A549 (cell line): ENCODE measurements around the gene KRTAP10-2. TPM values are rescaled to one million over a fixed set of nuclear protein-coding genes. Genes with fewer than 3 reads are reported as not detected.

Experiments used
- ATAC-seq, 2 experiments: fragments of 200-7000 bp in 1 of 2; fragments of >200 bp in 1 of 2; cut with Nextera tagmentation in 1 of 2; cut with Tn5 transposase in 1 of 2; 3 replicates each; pipeline versions ENCODE4 v1.8.0 to v1.9.1; 2018 to 2020; ENCODE audit warnings: mild to moderate bottlenecking in 1 of 2, moderate library complexity in 1 of 2
- CTCF ChIA-PET: fragments of 300-600 bp; sonication (Branson Sonifier 250); formaldehyde crosslinking; extraction: SDS; loops from one replicate; lab custom pipeline; 2021; ENCODE audit warnings: antibody characterized with exemption, inconsistent platforms; lab: Yijun Ruan, JAX
- POLR2A ChIA-PET: fragments of 350-600 bp; formaldehyde crosslinking; extraction: SDS; loops from one replicate; lab custom pipeline; 2021; ENCODE audit warnings: antibody characterized with exemption, inconsistent platforms; lab: Yijun Ruan, JAX
- DNase-seq, 2 experiments: peaks; one replicate each; pipeline versions ENCODE4 v3.0.0 to v3.0.0-alpha.2; 2011 to 2016; ENCODE audit warnings: low read depth in 1 of 2, low spot score in 1 of 2
- FAIRE-seq: peaks from 2 replicates; lab custom pipeline; 2011; peaks lifted over from hg19 to GRCh38; lab: Jason Lieb, UNC
- H3K27ac ChIP-seq, 2 experiments: fragments of >200 bp; sonication (Bioruptor Twin); formaldehyde crosslinking; 3 replicates each; pipeline ENCODE4 v1.5.1; 2016 to 2017
- H3K4me1 ChIP-seq: fragments of >200 bp; sonication (Bioruptor Twin); formaldehyde crosslinking; 3 replicates; pipeline ENCODE4 v1.6.1; 2016
- H3K4me2 ChIP-seq: fragments of >200 bp; sonication (Bioruptor Twin); formaldehyde crosslinking; 3 replicates; pipeline ENCODE4 v1.6.1; 2016
- H3K4me3 ChIP-seq: fragments of >200 bp; sonication (Bioruptor Twin); formaldehyde crosslinking; 3 replicates; pipeline ENCODE4 v1.5.1; 2016
- H3K9me3 ChIP-seq: fragments of >200 bp; sonication (Bioruptor Twin); formaldehyde crosslinking; 3 replicates; pipeline ENCODE4 v1.6.1; 2016
- CBX8 ChIP-seq: fragments of 200-600 bp; sonication (generic); IDR thresholded peaks from 2 replicates; pipeline ENCODE4 v1.6.1; 2016
- CEBPB ChIP-seq, 2 experiments: fragments of >200 bp in 1 of 2; sonication (Bioruptor Twin) in 1 of 2; formaldehyde crosslinking in 1 of 2; IDR thresholded peaks; 2 replicates each; pipeline ENCODE4 v1.6.1; 2012 to 2016
- CHD2 ChIP-seq: fragments of 150-350 bp; IDR thresholded peaks from 2 replicates; pipeline ENCODE4 v1.6.1; 2014; ENCODE audit warnings: low read length; ENCODE audit not compliant: partially characterized antibody
- EHF ChIP-seq: fragments of 250-450 bp; sonication (Bioruptor Pico); IDR thresholded peaks from 2 replicates; pipeline ENCODE4 v1.5.0; 2020; ENCODE audit warnings: mild to moderate bottlenecking
- FOSL2 ChIP-seq, 2 experiments: fragments of 450-650 bp in 1 of 2; fragments of >200 bp in 1 of 2; sonication (Bioruptor Twin) in 1 of 2; formaldehyde crosslinking; IDR thresholded peaks; 2 replicates each; pipeline versions ENCODE4 v1.5.0 to v1.6.1; 2016 to 2020; ENCODE audit warnings: mild to moderate bottlenecking in 1 of 2, moderate library complexity in 1 of 2
- GATA3 ChIP-seq: IDR thresholded peaks from 2 replicates; pipeline ENCODE4 v1.6.1; 2012; ENCODE audit warnings: borderline replicate concordance
- HOXA7 ChIP-seq: fragments of 250-450 bp; sonication (Bioruptor Pico); IDR thresholded peaks from 2 replicates; pipeline ENCODE4 v1.5.0; 2020; ENCODE audit warnings: mild to moderate bottlenecking, moderate library complexity
- JUN ChIP-seq, 2 experiments: fragments of >200 bp; sonication (Bioruptor Twin); formaldehyde crosslinking; IDR thresholded peaks; 2 replicates in 1 of 2; 3 replicates in 1 of 2; pipeline ENCODE4 v1.6.1; 2016 to 2017
- MAFK ChIP-seq: fragments of 450-650 bp; IDR thresholded peaks from 2 replicates; pipeline ENCODE4 v1.6.1; 2014; ENCODE audit not compliant: partially characterized antibody
- MAZ ChIP-seq: fragments of 150-350 bp; IDR thresholded peaks from 2 replicates; pipeline ENCODE4 v1.6.1; 2014; ENCODE audit warnings: antibody characterized with exemption, low read depth, low read length, borderline replicate concordance
- NFE2L2 ChIP-seq: fragments of 150-350 bp; conservative IDR thresholded peaks from 2 replicates; pipeline ENCODE4 v1.6.1; 2014; ENCODE audit warnings: low read length
- NPAS2 ChIP-seq: fragments of 250-450 bp; sonication (Bioruptor Pico); IDR thresholded peaks from 2 replicates; pipeline ENCODE4 v1.8.0; 2022; ENCODE audit warnings: mild to moderate bottlenecking, moderate library complexity, borderline replicate concordance
- PHF8 ChIP-seq: fragments of 200-600 bp; sonication (generic); IDR thresholded peaks from 2 replicates; pipeline ENCODE4 v1.6.1; 2016; ENCODE audit warnings: low read depth, mild to moderate bottlenecking, antibody characterized with exemption, moderate library complexity, borderline replicate concordance
- POLR2A ChIP-seq: IDR thresholded peaks from 2 replicates; pipeline ENCODE4 v1.6.1; 2012; ENCODE audit warnings: mild to moderate bottlenecking, low read length
- POLR2AphosphoS2 ChIP-seq: conservative IDR thresholded peaks from 2 replicates; pipeline ENCODE4 v1.6.1; 2012; ENCODE audit warnings: low read length, improper control_type of control experiment, inconsistent platforms
- RARB ChIP-seq: fragments of 250-450 bp; sonication (Bioruptor Pico); IDR thresholded peaks from 2 replicates; pipeline ENCODE4 v1.8.0; 2021; ENCODE audit warnings: mild to moderate bottlenecking, moderate library complexity
- RCOR1 ChIP-seq: fragments of 150-350 bp; IDR thresholded peaks from 2 replicates; pipeline ENCODE4 v1.6.1; 2014; ENCODE audit warnings: antibody characterized with exemption, low read length, low read depth
- RFX5 ChIP-seq: fragments of 450-650 bp; IDR thresholded peaks from 2 replicates; pipeline ENCODE4 v1.7.1; 2014; ENCODE audit warnings: antibody characterized with exemption, mild to moderate bottlenecking, moderate library complexity
- SREBF2 ChIP-seq: fragments of 450-650 bp; IDR thresholded peaks from 2 replicates; pipeline ENCODE4 v1.6.1; 2014; ENCODE audit warnings: mild to moderate bottlenecking, moderate library complexity
- TP53 ChIP-seq: fragments of 250-450 bp; sonication (Bioruptor Pico); IDR thresholded peaks from 2 replicates; pipeline ENCODE4 v1.5.0; 2021; ENCODE audit warnings: mild to moderate bottlenecking, moderate library complexity
- ZFP36 ChIP-seq: fragments of 450-650 bp; IDR thresholded peaks from 2 replicates; pipeline ENCODE4 v1.6.1; 2014; ENCODE audit warnings: borderline replicate concordance; ENCODE audit not compliant: partially characterized antibody
- WGBS: methylation state at CpG from one replicate; pipeline ENCODE4 v1.1.6; 2017; ENCODE audit errors: missing lambda C conversion rate; 5-methylcytosine and 5-hydroxymethylcytosine counted together
- polyA plus RNA-seq, 4 experiments: library from polyadenylated mRNA; depleted of rRNA in 3 of 4; stranded (reverse); fragments of >200 nt; fragmentation: RNase III in 1 of 4; extraction: RNeasy Plus Mini Kit Qiagen cat#74134 plus additional on column Dnase treatment in 1 of 4; gene quantifications; 2 replicates in 3 of 4; 3 replicates in 1 of 4; pipeline ENCODE4 v1.2.3, GENCODE V29; 2011 to 2017
- TF ChIP-seq, protein P1 (sequence below): fragments of >200 bp; sonication (Bioruptor Twin); formaldehyde crosslinking; IDR thresholded peaks from 3 replicates; pipeline ENCODE4 v1.5.1; 2016
- TF ChIP-seq, protein P2 (sequence below): fragments of 200-600 bp; sonication (generic); IDR thresholded peaks from 2 replicates; pipeline ENCODE4 v1.6.1; 2016; ENCODE audit warnings: antibody characterized with exemption, mild to moderate bottlenecking, moderate library complexity
- TF ChIP-seq, protein P3 (sequence below): fragments of >200 bp; sonication (Bioruptor Twin); formaldehyde crosslinking; IDR thresholded peaks from 3 replicates; pipeline ENCODE4 v1.6.1; 2016
- TF ChIP-seq, protein P4 (sequence below): IDR thresholded peaks from 2 replicates; pipeline ENCODE4 v1.6.1; 2012

KRTAP10-2 gene
- polyA plus RNA-seq, 2 of the 4 experiments (the other 2 are of a cell fraction), result not detected

DNA sequence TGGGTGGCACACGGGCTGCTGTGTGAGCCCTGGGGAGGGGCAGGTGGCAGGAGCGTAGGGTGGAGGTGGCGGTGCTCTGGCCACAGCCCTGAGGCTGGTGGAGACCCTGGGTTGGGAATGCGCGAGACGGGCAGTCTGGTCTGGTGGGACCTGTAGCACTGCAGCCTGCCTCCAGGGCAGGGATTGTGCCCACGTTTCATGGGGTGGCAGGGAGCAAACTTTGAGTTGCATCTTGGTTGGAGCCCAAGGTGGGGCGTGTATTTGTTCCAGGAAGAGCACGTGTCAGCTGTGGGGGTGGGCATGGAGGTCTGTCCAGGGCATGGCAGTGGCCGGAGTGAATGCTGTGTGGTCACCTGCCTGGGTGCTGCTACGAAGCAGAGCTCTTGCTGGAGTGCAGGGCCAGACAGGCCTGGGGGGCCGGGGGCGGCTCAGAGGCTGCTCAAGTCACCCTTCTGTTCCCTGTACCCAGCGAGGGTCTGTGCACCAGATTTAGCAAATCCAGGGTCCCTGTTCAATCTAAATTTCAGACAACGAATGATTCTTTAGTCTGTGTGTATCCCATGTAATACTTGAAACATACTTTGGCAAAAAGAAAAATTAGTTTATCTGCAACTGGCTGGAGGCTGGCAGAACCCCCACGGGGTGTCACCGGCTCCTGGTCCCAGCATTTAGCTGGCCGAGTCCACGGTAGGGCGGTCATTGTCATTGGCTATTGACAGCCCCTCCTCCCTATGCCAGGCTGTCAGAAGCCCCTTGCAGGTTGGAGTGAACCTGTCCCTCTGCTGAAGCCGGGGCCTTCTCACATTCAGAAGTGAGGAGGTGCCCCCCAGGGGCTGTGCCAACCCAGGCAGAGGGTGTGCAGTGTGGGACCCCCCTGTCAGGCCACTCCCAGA is 38.6 kb downstream of the KRTAP10-2 start:
- no peaks in the 10 kb centered on the region for H3K4me1 ChIP-seq
- H3K9me3 ChIP-seq, result no peaks in the 10 kb centered on the region
- TF ChIP-seq EHF (CRISPR knock-in tag) (no peak), SREBF2 (no peak), POLR2A (no peak), GATA3 (no peak), JUN (IDR thresholded peaks at IDR 0.05) (no peak)
- ATAC-seq (no peak), DNase-seq (no peak), FAIRE-seq (no peak)
- no peak overlapping the region for H3K27ac ChIP-seq
- no peak overlapping the region for H3K4me3 ChIP-seq
- ChIA-PET POLR2A (no interaction called here), CTCF (interaction anchor here (1.0 to 2.3 kb wide), 3 partner anchors 15 to 280 kb away, joined by 3 to 6 read pairs (median 5); no protein-coding TSS in a partner anchor)
- no peak overlapping the region for H3K4me2 ChIP-seq
- WGBS, result 70% methylated on average over 15 of the region's 21 CpGs

DNA sequence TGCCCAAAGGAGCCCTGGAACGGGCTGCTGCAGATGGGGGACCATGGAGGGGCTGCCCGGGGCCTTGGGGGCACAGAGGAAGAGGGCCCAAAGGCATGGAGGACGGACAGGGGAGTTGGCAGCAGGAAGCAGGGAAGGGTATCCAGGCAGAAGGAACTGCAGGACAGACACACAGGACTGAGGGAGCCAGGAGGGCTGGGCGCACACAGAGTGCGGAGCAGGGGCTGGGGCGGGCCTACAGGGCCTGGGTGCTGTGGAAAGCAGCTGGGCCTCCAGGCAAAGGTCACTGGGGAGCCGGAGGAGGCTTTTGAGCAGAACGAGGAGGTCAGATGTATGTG is 39.4 kb downstream of the KRTAP10-2 start:
- TF ChIP-seq GATA3 (no peak), POLR2AphosphoS2 (no peak), MAFK (no peak), PHF8 (no peak)
- TF ChIP-seq, protein P1, sequence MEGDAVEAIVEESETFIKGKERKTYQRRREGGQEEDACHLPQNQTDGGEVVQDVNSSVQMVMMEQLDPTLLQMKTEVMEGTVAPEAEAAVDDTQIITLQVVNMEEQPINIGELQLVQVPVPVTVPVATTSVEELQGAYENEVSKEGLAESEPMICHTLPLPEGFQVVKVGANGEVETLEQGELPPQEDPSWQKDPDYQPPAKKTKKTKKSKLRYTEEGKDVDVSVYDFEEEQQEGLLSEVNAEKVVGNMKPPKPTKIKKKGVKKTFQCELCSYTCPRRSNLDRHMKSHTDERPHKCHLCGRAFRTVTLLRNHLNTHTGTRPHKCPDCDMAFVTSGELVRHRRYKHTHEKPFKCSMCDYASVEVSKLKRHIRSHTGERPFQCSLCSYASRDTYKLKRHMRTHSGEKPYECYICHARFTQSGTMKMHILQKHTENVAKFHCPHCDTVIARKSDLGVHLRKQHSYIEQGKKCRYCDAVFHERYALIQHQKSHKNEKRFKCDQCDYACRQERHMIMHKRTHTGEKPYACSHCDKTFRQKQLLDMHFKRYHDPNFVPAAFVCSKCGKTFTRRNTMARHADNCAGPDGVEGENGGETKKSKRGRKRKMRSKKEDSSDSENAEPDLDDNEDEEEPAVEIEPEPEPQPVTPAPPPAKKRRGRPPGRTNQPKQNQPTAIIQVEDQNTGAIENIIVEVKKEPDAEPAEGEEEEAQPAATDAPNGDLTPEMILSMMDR, result no peak
- TF ChIP-seq, protein P2, sequence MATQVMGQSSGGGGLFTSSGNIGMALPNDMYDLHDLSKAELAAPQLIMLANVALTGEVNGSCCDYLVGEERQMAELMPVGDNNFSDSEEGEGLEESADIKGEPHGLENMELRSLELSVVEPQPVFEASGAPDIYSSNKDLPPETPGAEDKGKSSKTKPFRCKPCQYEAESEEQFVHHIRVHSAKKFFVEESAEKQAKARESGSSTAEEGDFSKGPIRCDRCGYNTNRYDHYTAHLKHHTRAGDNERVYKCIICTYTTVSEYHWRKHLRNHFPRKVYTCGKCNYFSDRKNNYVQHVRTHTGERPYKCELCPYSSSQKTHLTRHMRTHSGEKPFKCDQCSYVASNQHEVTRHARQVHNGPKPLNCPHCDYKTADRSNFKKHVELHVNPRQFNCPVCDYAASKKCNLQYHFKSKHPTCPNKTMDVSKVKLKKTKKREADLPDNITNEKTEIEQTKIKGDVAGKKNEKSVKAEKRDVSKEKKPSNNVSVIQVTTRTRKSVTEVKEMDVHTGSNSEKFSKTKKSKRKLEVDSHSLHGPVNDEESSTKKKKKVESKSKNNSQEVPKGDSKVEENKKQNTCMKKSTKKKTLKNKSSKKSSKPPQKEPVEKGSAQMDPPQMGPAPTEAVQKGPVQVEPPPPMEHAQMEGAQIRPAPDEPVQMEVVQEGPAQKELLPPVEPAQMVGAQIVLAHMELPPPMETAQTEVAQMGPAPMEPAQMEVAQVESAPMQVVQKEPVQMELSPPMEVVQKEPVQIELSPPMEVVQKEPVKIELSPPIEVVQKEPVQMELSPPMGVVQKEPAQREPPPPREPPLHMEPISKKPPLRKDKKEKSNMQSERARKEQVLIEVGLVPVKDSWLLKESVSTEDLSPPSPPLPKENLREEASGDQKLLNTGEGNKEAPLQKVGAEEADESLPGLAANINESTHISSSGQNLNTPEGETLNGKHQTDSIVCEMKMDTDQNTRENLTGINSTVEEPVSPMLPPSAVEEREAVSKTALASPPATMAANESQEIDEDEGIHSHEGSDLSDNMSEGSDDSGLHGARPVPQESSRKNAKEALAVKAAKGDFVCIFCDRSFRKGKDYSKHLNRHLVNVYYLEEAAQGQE, result no peak
- TF ChIP-seq, protein P3, sequence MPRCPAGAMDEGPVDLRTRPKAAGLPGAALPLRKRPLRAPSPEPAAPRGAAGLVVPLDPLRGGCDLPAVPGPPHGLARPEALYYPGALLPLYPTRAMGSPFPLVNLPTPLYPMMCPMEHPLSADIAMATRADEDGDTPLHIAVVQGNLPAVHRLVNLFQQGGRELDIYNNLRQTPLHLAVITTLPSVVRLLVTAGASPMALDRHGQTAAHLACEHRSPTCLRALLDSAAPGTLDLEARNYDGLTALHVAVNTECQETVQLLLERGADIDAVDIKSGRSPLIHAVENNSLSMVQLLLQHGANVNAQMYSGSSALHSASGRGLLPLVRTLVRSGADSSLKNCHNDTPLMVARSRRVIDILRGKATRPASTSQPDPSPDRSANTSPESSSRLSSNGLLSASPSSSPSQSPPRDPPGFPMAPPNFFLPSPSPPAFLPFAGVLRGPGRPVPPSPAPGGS, result no peak
- WGBS, result 58% methylated on average over 6 of the region's 8 CpGs
- FAIRE-seq, result no peak
- H3K4me2 ChIP-seq, result no peak overlapping the region
- H3K27ac ChIP-seq, result no peak overlapping the region
- H3K4me3 ChIP-seq, result no peak overlapping the region
- DNase-seq, result no peak
- POLR2A ChIA-PET, result no interaction called here
- no peaks in the 10 kb centered on the region for H3K4me1 ChIP-seq
- CTCF ChIA-PET, result interaction anchor here (1.9 to 2.3 kb wide), 2 partner anchors 16 to 281 kb away, joined by 5 to 6 read pairs; no protein-coding TSS in a partner anchor
- no peaks in the 10 kb centered on the region for H3K9me3 ChIP-seq
- no peak for ATAC-seq

DNA sequence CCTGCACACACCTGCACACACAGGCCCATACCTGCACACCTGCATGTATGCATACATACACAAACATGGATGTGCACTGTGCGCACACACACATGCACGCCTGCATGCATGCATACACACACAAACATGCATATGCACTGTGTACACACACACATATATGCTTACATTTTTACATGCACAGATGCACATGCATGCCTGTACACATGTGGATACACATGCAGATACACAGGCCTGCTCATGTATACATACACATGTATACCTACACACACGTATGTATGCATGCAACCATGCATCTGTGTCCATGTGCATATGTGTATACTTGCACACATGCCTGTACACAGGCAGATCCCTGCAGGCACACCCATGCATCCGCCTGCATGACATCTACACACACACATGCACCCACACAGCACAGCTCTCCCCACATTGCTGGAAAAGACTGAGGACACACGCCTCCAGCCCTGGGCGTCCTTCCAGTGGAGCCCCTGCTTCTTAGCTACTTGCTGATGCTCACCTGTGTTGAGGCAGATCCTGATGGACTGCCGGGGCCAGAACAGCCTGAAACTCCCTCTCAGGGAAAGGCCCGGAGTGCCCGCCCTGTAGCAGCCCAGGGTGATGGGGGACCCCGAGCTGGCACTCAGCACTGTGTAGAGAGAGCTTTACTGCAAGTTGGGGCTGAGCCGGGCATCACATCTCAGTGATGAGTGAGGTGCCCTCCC is 39.9 kb downstream of the KRTAP10-2 start:
- no peaks in the 10 kb centered on the region for H3K4me1 ChIP-seq
- H3K4me2 ChIP-seq, result no peak overlapping the region
- CTCF ChIA-PET, result interaction anchor here (0.9 to 2.4 kb wide), 15 partner anchors 11 to 282 kb away, joined by 3 to 14 read pairs (median 5); no protein-coding TSS in a partner anchor
- no peak for ATAC-seq
- H3K9me3 ChIP-seq, result no peaks in the 10 kb centered on the region
- no peak for FAIRE-seq
- no peak for DNase-seq
- POLR2A ChIA-PET, result no interaction called here
- H3K27ac ChIP-seq, result no peak overlapping the region
- WGBS, result 65% methylated on average over 4 of the region's 11 CpGs
- H3K4me3 ChIP-seq, result no peak overlapping the region
- no peak for TF ChIP-seq FOSL2 (IDR thresholded peaks at IDR 0.05)
- no peak for TF ChIP-seq FOSL2 (CRISPR knock-in tag; IDR thresholded peaks at IDR 0.05)
- TF ChIP-seq NFE2L2, result no peak
- no peak for TF ChIP-seq TP53 (CRISPR knock-in tag)
- no peak for TF ChIP-seq RCOR1
- no peak for TF ChIP-seq MAZ
- no peak for TF ChIP-seq NPAS2 (CRISPR knock-in tag)
- no peak for TF ChIP-seq RFX5
- no peak for TF ChIP-seq CHD2
- TF ChIP-seq POLR2AphosphoS2, result no peak
- TF ChIP-seq HOXA7, result no peak
- TF ChIP-seq RARB, result no peak
- no peak for TF ChIP-seq CBX8
- no peak for TF ChIP-seq ZFP36
- TF ChIP-seq CEBPB (IDR thresholded peaks at IDR 0.05), result no peak
- TF ChIP-seq, protein P4, sequence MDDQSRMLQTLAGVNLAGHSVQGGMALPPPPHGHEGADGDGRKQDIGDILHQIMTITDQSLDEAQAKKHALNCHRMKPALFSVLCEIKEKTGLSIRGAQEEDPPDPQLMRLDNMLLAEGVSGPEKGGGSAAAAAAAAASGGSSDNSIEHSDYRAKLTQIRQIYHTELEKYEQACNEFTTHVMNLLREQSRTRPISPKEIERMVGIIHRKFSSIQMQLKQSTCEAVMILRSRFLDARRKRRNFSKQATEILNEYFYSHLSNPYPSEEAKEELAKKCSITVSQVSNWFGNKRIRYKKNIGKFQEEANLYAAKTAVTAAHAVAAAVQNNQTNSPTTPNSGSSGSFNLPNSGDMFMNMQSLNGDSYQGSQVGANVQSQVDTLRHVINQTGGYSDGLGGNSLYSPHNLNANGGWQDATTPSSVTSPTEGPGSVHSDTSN, result no peak
